Hematopoietic multipotent progenitor cell treated with erythropoietin and hydrocortisone succinate and interleukin-3 and kit ligand, for 4 days (in vitro differentiated cells): ENCODE measurements around the gene RBFA.

Experiments
- DNase-seq: peaks from one replicate; pipeline ENCODE4 v3.0.0-alpha.2; 2015

RBFA gene

GRCh38 chr18:80076379-80076778, 42.1 kb downstream of the RBFA start:
- no peak for DNase-seq

- DNase-seq, result no peak
Observed at GRCh38 chr18:80077873-80078272, 43.6 kb downstream of the RBFA start.
